ENCODE measurements around the gene WWOX.

GRCh38 chr16:78562650-78563049 lies 463.2 kb downstream of the WWOX start:
- TF ChIP-seq, protein P1, sequence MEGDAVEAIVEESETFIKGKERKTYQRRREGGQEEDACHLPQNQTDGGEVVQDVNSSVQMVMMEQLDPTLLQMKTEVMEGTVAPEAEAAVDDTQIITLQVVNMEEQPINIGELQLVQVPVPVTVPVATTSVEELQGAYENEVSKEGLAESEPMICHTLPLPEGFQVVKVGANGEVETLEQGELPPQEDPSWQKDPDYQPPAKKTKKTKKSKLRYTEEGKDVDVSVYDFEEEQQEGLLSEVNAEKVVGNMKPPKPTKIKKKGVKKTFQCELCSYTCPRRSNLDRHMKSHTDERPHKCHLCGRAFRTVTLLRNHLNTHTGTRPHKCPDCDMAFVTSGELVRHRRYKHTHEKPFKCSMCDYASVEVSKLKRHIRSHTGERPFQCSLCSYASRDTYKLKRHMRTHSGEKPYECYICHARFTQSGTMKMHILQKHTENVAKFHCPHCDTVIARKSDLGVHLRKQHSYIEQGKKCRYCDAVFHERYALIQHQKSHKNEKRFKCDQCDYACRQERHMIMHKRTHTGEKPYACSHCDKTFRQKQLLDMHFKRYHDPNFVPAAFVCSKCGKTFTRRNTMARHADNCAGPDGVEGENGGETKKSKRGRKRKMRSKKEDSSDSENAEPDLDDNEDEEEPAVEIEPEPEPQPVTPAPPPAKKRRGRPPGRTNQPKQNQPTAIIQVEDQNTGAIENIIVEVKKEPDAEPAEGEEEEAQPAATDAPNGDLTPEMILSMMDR (IDR thresholded peaks at IDR 0.05; ENCODE audit: low read depth, low read length): no peak
- no peak for TF ChIP-seq MYC (IDR thresholded peaks at IDR 0.05; ENCODE audit: low read depth, low read length)

Measured in NB4 (cell line).